ENCODE measurements around the gene GRIK3. TPM values are rescaled to one million over a fixed set of nuclear protein-coding genes. Genes with fewer than 3 reads are reported as not detected.
"Not testable (repeated sequence)": the region's sequence is repeated elsewhere in the genome, so short reads cannot be mapped to it uniquely, and the experiment has no call there.

The GRIK3 gene
- total RNA-seq, 1 experiment from 2014 or later: not detected

DNA sequence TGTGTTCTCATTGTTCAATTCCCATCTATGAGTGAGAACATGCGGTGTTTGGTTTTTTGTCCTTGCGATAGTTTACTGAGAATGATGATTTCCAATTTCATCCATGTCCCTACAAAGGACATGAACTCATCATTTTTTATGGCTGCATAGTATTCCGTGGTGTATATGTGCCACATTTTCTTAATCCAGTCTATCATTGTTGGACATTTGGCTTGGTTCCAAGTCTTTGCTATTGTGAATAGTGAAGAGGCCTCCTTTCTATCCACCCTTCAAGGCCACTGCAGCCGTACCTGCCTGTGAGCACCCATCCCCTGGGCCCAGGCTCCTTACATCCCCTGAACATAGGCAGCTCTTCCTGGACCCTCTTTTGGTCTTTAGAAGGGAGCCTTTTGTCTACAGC lies 266.9 kb downstream of the GRIK3 start:
- DNase-seq (ENCODE audit: low spot score): not testable (repeated sequence)

DNA sequence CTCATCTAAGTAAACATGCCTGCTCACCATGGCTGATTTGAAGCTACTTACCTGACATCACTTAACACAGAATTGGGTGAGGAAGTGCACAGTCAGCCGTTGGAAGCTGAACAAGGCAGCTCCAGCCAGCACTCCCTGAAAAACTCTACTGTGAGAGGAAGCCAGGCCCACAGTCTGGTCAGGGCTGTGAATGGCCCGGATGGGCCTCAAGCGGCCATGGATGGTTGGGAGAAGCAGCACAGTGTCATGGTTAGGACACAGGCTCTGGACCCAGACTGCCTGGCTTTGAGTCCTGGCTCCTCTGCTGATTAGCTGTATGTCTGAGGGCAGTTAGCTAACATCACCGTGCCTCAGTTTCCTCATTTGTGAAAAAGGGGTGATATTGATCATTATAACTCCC lies 267.8 kb downstream of the GRIK3 start:
- no peak for DNase-seq (ENCODE audit: low spot score)

DNA sequence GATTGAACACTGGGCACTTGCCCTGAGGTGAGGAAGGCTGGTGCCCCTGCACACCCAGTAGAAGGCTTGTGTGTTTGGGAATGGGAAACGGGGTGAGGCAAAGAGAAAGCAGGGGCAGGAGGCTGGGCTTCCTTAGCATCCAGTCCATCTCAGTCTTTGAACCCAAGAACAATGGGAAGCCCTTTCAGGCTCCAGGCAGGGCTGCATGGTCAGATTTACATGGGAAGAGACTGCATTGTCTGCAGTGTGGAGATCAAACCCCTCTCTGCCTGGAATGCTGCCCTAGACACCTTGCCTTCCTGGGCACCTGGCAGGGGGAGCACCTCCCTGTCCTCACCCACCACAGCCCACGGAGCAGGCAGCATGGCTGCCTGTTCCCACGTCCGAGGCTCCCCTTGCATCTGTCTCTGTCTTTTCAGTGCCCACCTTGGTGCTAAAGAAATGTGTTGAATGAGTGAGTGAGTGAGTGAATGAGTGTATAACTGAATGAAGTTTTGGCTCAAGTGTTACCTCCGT lies 268.5 kb downstream of the GRIK3 start:
- DNase-seq (ENCODE audit: low spot score): no peak

DNA sequence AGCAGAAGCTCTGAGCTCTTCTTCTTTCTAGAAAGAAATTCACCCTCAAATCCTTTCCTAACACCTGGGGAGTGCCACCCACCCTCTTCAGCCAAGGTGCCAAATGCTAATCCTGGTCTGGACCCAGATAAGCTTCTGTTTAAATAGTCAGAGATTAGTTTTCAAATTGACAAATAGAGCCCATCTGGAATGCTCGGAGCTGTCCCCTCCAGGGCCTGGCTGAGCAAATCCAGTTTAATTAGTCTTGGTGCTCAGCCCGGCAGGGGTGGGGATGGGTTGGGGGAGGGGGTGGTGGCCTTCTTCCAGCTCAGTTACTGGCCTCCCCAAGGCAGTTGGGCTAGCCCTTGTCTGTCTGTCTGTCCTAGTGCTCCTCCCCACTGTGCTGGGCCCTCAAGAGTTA lies 269.5 kb downstream of the GRIK3 start:
- DNase-seq (ENCODE audit: low spot score): no peak

DNA sequence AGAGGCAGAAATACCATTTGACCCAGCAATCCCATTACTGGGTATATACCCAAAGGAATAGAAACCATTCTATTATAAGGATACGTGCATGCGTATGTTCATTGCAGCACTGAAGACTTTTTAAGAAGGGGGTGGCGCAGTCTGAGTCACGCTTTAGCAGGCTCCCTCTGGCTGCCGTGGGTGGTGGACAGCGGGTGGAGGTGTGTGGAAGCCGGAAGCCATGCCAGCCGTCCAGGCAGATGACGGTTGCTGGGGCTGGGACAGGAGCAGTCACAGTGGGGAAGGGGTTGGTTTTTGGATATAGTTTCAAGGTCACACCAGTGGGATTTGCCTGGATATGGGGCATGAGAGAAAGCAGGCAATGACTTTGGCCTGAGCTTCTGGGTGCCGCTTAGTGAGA lies 270.5 kb downstream of the GRIK3 start:
- no peak for DNase-seq (ENCODE audit: low spot score)

DNA sequence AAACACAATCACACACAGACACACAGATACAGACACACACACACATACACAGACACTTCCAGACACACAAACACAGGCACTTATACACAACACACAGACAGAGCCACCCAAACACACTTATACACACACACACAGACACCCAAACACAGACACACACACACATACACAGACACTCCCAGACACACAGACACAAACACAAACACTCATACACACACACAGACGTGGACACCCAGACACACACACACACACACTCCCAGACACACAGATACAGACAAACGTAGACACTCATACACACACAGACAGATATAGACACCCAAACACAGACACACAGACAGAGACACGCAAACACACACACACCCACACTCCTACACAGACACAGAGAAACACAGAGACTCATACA lies 272.1 kb downstream of the GRIK3 start:
- no peak for DNase-seq (ENCODE audit: low spot score)

DNA sequence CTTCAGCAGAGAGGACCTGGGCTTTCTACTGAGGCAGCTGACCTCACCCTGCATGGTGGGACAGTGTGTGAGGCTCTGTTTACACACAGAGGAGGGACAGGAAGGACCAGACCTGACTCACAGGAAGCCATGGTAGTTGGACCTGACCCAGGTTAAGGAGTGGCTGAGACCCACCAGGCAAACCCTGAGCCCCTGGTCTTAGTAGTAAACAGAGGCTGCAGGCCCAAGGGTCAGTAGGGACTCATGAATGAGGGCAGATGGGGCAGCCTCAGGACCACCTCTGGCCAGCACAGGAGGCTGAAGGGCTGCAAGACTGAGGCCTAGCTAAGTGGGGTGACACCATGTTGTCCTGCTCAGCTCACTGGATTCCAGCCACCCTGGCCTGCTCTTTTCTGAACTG lies 273.2 kb downstream of the GRIK3 start:
- DNase-seq (ENCODE audit: low spot score): no peak

DNA sequence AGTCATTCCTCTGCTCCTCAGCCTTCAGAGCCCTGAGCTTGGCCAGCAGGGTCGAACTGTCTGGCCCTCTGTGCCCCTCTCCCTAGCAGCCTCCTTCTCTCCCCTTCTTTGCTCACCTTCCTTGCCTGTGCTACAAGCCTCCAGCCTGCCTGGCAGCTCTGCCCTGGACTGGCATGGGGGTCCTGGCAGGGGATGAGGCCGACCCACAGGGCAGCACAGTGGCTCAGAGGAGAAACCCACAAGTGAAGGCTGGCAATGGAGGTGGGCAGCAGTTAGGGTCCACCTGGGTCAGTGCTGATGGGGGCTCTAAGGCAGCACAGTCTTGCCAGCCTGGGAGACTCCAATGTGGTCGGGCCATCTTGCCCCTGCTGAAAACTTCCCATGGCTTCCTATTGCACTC lies 274.2 kb downstream of the GRIK3 start:
- DNase-seq (ENCODE audit: low spot score): no peak

DNA sequence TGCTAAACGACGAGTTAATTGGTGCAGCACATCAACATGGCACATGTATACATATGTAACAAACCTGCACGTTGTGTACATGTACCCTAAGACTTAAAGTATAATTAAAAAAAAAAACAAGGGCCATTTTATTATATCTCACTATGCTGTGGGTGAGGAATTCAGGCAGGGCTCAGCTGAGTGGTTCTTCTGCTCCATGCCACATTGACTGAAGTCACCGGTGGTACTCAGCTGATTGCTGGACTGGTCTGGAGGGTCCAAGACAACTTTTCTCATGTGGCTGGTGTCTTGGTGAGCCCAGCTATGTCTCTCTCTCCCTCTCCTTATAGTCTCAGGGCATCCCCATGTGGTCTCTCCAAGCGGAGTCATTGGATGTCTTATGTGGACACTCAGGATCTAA lies 275.0 kb downstream of the GRIK3 start:
- no peak for DNase-seq (ENCODE audit: low spot score)

DNA sequence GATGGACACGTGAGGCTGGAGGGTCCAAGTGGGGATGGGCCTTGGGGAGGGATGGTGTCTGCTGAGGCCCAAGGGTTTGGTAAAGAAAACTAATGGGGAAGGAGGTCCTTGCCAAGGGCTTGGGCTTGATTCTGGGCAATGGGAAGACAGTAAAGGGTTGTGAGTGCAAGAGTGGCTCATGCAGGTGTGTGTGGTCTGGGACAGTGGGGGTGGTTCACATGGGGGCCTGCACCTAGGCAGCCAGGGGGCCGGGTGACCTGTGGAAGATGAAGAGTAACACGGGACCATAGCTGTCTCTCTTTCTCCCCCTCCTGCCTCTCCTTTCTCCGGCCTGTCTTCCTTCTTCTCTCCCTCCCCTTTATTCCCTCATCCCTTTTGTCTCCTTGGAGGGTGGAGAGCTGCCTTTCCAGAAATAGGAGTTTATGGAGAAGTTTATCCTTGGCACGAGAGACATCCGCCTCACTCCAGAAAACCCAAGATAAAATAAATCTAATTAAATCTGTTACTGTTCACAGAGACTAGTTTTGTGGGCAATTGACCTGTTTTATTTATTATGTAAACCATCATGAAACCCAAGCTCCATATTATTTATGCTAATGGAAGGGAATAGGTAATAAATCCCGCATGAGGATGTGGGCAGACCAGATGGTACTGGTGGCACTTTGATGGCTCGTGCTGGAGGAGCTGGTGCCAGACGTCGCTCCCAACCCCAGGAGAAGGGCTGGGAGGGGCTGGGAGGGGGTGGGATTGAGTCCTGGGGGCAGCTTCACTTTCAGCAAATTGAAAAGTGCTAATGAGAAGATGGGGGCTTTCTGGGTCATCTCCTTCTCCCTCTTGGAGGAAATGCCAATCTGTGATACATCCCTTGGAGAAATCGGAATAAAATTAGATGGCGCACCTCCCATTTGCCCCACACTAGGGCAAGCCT lies 278.7 kb downstream of the GRIK3 start:
- no peak for DNase-seq (ENCODE audit: low spot score)

DNA sequence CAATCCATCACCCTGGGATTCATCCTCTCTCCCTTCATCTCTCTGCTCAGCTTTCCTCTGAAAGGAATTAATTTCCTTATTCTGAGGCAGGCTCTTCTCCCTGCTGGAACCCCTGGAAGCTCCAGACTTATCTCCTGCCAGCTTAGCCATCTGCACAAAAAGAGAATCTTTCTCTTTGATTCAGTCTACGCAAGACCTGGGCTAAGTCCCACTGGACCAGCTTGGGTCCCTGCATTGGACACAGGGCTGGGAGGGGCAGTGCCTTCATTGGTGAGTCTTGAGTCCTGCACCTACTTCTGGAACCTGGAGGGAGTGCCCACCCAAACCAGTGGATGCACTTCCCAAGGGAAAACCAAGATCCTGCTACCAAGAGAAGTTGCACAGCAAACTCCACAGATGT lies 279.9 kb downstream of the GRIK3 start:
- DNase-seq (ENCODE audit: low spot score): no peak

DNA sequence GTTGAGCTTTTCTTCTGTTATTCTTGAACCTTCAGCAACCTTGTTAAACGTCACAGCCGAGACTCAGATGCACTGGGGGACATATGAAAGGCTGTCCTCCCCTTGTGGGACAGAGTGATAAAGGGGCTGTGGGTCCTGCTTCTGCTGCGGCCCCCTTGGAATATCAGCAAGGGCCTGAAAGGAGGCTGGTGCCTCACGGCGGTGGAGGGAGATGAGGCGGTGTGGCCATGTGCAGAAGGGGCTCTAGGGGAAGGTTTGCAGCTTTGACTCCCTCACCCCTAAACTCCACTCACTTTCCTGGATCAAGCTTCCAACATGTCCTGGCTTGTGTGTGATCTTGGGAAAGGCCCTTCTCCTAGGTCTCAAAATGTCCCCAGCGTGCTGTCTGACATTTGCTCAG lies 280.9 kb downstream of the GRIK3 start:
- DNase-seq (ENCODE audit: low spot score): no peak

DNA sequence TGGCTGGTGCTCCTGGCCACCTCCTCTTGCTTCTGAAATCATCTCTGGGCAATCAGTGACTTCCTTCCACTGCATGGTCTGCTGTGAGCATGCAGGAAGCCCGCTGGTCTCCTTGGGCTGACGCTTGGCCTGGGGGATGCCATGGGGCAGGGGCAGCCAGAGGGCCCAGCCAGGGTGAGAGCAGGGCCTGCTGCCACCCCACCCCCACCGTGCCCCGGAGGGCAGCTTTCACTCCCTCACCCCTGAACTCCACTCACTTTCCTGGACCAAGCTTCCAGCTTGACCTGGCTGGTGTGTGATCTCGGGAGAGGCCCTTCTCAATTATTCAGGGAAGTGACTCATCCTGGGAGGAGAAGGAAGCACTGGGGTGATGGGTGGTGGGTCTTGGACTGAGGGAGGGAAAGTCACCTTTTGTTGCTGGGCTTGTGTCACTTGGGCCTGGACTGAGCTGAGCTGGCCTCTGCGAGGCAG lies 281.4 kb downstream of the GRIK3 start:
- DNase-seq (ENCODE audit: low spot score): peak; percentile 26

DNA sequence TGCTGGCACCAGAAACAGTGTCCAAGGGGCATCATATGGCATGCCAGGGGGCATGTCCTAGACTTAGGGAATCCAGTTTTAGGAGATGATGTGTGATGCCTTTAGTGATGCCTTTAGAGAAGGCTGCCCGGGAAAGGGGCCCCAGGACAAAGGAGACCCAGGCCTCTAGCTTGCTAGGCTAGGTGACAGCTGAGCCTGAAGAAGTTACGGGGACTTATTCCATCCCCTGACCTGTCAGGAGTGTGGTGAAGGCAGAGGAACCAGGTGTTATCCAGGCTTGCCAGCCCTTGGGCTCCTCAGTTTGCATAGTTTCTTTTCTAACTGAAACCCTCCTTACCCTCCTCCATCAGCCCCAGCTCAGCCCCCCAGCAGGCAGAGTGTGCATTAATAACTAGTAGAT lies 281.9 kb downstream of the GRIK3 start:
- no peak for DNase-seq (ENCODE audit: low spot score)

DNA sequence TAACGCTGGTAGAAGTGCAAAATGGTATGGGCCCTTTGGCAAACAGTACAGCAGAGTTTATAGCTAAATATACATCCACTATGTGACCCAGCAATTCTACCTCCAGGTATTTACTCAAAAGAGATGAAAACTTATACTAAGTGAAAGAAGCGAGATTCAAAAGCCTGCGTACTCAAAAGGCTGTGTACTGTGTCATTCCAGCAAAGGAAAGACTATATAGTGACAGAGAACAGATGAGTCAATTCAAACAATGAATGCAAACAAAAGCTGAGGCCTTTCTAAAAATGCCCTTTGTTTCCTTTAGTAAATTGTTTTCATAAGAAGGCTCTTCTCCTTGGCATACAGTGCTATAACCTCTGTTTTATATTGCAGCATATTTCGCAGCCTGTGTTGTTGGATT lies 282.8 kb downstream of the GRIK3 start:
- peak; percentile 38 for DNase-seq (ENCODE audit: low spot score)

DNA sequence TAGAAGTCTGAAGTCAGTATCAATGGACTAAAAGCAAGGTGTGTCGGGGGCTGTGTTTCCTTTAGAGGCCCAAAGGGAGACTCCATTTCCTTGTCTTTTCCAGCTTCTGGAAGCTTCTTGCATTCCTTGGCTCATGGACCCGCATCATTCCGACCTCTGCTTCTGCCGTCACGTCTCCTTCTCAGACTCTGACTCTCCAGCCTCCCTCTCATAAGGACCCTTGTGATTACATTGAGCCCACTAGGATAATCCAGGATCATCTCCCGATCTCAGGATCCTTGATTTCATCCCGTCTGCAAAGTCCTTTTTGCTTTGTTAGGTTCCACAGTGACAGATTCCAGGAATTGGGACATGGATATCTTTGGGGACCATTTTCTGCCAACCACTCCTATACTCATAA lies 285.8 kb downstream of the GRIK3 start:
- DNase-seq (ENCODE audit: low spot score): no peak
